ENCODE data around the gene DUOXA2.

The DUOXA2 gene

DNA sequence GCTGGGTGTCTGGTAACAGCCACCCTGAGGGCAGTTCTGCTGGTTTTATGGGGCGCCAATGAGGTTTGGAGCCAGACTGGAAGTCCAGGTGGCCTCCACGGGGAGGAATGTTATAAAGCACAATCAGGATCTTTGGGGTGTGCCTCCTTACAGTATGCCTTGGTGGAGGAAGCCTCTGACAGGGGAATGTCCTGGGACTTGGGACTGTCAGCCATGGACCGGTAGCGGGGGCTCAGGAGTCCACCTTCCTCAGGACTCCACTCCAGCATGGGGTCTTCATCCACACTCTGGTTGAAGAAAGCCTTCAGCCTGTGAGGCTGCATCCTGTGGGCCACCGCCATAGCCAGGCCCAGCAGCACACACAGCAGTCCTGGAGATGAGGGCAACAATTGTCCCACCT is 4.9 kb downstream of the DUOXA2 start:
- H3K9me3 ChIP-seq (ENCODE audit: insufficient read depth, low read depth, low read length) = no peaks in the 10 kb centered on the region
- no peak overlapping the region for H3K9ac ChIP-seq (ENCODE audit: low read depth, low read length, poor library complexity, severe bottlenecking)
- H4K20me1 ChIP-seq (ENCODE audit: insufficient read depth, low read length, poor library complexity, severe bottlenecking) = no peaks in the 10 kb centered on the region
- no peaks in the 10 kb centered on the region for H3K4me1 ChIP-seq (ENCODE audit: insufficient read depth, low read length, poor library complexity, severe bottlenecking)
- TF ChIP-seq, protein P1, sequence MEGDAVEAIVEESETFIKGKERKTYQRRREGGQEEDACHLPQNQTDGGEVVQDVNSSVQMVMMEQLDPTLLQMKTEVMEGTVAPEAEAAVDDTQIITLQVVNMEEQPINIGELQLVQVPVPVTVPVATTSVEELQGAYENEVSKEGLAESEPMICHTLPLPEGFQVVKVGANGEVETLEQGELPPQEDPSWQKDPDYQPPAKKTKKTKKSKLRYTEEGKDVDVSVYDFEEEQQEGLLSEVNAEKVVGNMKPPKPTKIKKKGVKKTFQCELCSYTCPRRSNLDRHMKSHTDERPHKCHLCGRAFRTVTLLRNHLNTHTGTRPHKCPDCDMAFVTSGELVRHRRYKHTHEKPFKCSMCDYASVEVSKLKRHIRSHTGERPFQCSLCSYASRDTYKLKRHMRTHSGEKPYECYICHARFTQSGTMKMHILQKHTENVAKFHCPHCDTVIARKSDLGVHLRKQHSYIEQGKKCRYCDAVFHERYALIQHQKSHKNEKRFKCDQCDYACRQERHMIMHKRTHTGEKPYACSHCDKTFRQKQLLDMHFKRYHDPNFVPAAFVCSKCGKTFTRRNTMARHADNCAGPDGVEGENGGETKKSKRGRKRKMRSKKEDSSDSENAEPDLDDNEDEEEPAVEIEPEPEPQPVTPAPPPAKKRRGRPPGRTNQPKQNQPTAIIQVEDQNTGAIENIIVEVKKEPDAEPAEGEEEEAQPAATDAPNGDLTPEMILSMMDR (conservative IDR thresholded peaks at IDR 0.05; ENCODE audit: low read length) = no peak
- TF ChIP-seq EZH2phosphoT487 (IDR thresholded peaks at IDR 0.05; ENCODE audit: borderline replicate concordance) = no peak
- no peak overlapping the region for H2AFZ ChIP-seq (ENCODE audit: low read length)
- H3K36me3 ChIP-seq (ENCODE audit: insufficient read depth, low read length) = no peaks in the 10 kb centered on the region
- H3K27me3 ChIP-seq (ENCODE audit: insufficient read depth, low read length, poor library complexity, severe bottlenecking) = no peaks in the 10 kb centered on the region
- H3F3A ChIP-seq (ENCODE audit: low read depth) = no peaks in the 10 kb centered on the region
- no peak overlapping the region for H3K4me3 ChIP-seq (ENCODE audit: low read length, poor library complexity, severe bottlenecking)
- no peaks in the 10 kb centered on the region for H3K9me2 ChIP-seq (replicated peaks; ENCODE audit: low read depth, low read length)
- no peaks in the 10 kb centered on the region for H3K79me2 ChIP-seq (ENCODE audit: insufficient read depth, low read length)
- H3K4me2 ChIP-seq (ENCODE audit: low read depth, low read length, poor library complexity, severe bottlenecking) = no peak overlapping the region

DNA sequence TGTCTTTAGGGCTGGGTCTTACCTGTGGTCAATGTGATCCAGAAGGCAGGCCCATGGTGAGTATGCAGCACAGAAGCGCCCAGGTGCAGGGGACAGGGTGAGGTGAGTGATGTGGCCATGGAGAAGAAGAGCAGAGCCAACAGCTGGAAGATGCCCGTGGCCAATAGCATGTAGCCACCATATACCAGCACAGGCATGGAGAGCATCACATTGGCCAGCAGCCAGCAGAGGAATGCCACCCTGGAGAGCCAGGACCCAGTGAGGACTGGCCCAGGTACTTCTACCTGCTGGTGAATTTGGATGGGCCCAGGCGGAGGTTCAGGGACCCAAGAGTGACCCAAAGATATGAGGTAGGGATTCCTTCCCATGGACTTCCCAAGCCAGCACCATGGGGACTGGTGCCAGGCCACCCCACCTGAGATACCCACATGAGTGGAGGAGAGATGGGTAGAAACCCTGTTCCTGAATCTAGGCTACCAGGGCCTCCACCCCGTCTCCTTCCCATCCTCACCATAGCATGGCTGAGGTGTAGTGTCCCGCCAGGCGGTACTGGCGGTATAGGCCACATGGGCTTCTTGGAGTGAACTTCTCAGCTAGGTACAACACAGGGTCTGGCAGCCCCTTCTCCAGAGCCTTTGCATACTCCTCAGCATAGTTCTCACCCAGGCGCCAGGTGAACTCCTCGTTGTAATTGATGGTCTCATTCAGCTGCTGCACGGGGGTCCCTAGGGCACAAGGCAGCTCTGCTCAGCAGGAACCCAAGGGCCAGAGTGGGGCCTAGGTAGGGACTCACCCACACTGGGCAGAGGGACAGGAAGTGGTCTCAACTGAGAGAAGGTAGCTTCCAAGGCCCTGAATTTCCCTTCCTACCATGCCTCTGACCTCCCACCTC is 6.2 kb downstream of the DUOXA2 start:
- H4K20me1 ChIP-seq (ENCODE audit: insufficient read depth, low read length, poor library complexity, severe bottlenecking) = no peaks in the 10 kb centered on the region
- H3K9me2 ChIP-seq (replicated peaks; ENCODE audit: low read depth, low read length) = no peaks in the 10 kb centered on the region
- H2AFZ ChIP-seq (ENCODE audit: low read length) = no peak overlapping the region
- no peak overlapping the region for H3K4me2 ChIP-seq (ENCODE audit: low read depth, low read length, poor library complexity, severe bottlenecking)
- H3K36me3 ChIP-seq (ENCODE audit: insufficient read depth, low read length) = no peaks in the 10 kb centered on the region
- no peak overlapping the region for H3K4me3 ChIP-seq (ENCODE audit: low read length, poor library complexity, severe bottlenecking)
- H3K4me1 ChIP-seq (ENCODE audit: insufficient read depth, low read length, poor library complexity, severe bottlenecking) = no peaks in the 10 kb centered on the region
- H3K27me3 ChIP-seq (ENCODE audit: insufficient read depth, low read length, poor library complexity, severe bottlenecking) = no peaks in the 10 kb centered on the region
- no peaks in the 10 kb centered on the region for H3K79me2 ChIP-seq (ENCODE audit: insufficient read depth, low read length)
- H3K9ac ChIP-seq (ENCODE audit: low read depth, low read length, poor library complexity, severe bottlenecking) = no peak overlapping the region
- no peaks in the 10 kb centered on the region for H3F3A ChIP-seq (ENCODE audit: low read depth)
- H3K9me3 ChIP-seq (ENCODE audit: insufficient read depth, low read depth, low read length) = no peaks in the 10 kb centered on the region
- TF ChIP-seq, protein P1 (conservative IDR thresholded peaks at IDR 0.05; ENCODE audit: low read length) = no peak
- TF ChIP-seq EZH2phosphoT487 (IDR thresholded peaks at IDR 0.05; ENCODE audit: borderline replicate concordance) = no peak

DNA sequence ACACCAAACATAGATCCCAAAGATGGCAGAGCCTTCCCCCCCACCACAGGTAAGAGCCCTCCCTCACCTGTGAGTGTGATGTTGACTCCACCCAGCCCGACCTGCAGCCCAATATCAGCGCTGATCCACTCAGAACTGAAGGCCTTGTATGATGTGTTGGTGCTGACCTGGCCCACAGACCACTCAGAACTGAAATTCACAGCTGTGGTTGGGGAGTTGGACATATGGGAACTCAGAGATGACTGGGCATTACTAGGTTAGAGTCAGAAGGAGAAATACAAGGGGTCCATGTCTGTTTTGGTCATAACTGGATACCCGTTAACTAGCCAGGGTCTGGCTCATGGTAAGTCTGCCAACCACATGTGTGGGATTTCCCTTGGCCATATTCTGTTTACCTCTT is 6.9 kb downstream of the DUOXA2 start:
- no peaks in the 10 kb centered on the region for H3K9me2 ChIP-seq (replicated peaks; ENCODE audit: low read depth, low read length)
- H3K4me2 ChIP-seq (ENCODE audit: low read depth, low read length, poor library complexity, severe bottlenecking) = no peak overlapping the region
- H3K79me2 ChIP-seq (ENCODE audit: insufficient read depth, low read length) = no peaks in the 10 kb centered on the region
- H3K4me1 ChIP-seq (ENCODE audit: insufficient read depth, low read length, poor library complexity, severe bottlenecking) = no peaks in the 10 kb centered on the region
- no peaks in the 10 kb centered on the region for H3K27me3 ChIP-seq (ENCODE audit: insufficient read depth, low read length, poor library complexity, severe bottlenecking)
- no peaks in the 10 kb centered on the region for H3K9me3 ChIP-seq (ENCODE audit: insufficient read depth, low read depth, low read length)
- TF ChIP-seq EZH2phosphoT487 (IDR thresholded peaks at IDR 0.05; ENCODE audit: borderline replicate concordance) = no peak
- TF ChIP-seq, protein P1 (conservative IDR thresholded peaks at IDR 0.05; ENCODE audit: low read length) = no peak
- no peaks in the 10 kb centered on the region for H3K36me3 ChIP-seq (ENCODE audit: insufficient read depth, low read length)
- no peak overlapping the region for H2AFZ ChIP-seq (ENCODE audit: low read length)
- no peak overlapping the region for H3K9ac ChIP-seq (ENCODE audit: low read depth, low read length, poor library complexity, severe bottlenecking)
- H3K4me3 ChIP-seq (ENCODE audit: low read length, poor library complexity, severe bottlenecking) = no peak overlapping the region
- H3F3A ChIP-seq (ENCODE audit: low read depth) = no peaks in the 10 kb centered on the region
- H4K20me1 ChIP-seq (ENCODE audit: insufficient read depth, low read length, poor library complexity, severe bottlenecking) = no peaks in the 10 kb centered on the region
